H7 (cell line): Measurements from ENCODE around the gene RASA4. TPM values are rescaled to one million over a fixed set of nuclear protein-coding genes. Genes with fewer than 3 reads are reported as not detected.
"Not testable (repeated sequence)": the region's sequence is repeated elsewhere in the genome, so short reads cannot be mapped to it uniquely, and the experiment has no call there.

ENCODE experiments used
- DNase-seq: peaks from one replicate; pipeline ENCODE4 v3.0.0; 2012
- H3K27me3 ChIP-seq: 2 replicates; pipeline ENCODE4 v1.6.0; 2011; ENCODE audit warnings: mild to moderate bottlenecking, low read length; ENCODE audit not compliant: control insufficient read depth, insufficient read depth
- H3K36me3 ChIP-seq: replicated peaks from 2 replicates; pipeline ENCODE4 v1.5.1; 2011; ENCODE audit warnings: low read length; ENCODE audit not compliant: control insufficient read depth, insufficient read depth
- H3K4me3 ChIP-seq: 2 replicates; pipeline ENCODE4 v1.5.1; 2011; ENCODE audit warnings: low read depth, mild to moderate bottlenecking, control low read depth, low read length, moderate library complexity; ENCODE audit not compliant: insufficient read depth
- total RNA-seq: library from RNA; depleted of rRNA; stranded (reverse); fragments of >200 nt; shearing (Covaris generic); gene quantifications from 2 replicates; pipeline ENCODE4 v1.2.3, GENCODE V29; 2014; rRNA removed

Gene RASA4
- total RNA-seq, 1 experiment from 2014 or later, result 9.3 TPM

DNA sequence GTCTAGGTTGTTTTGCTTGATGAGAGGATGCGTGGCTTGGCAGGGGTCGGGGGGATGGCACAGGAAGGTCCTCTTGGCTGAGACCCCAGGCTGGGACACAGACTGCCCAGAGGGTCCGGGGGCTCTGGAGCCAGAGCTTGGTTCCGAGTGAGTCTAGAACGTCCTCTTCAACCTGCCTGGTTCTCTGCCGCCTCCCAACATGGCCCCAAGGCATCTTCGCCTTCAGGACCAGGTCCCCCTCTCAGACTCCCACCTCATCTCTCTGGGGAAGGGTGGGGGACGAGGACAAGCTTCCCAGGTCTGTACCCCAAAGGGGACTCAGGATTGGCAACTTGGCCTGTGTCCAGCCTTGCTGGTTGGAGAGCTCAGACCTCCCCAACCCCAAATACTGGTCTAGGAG lies 74.5 kb downstream of the RASA4 start:
- not testable (repeated sequence) for H3K4me3 ChIP-seq, H3K36me3 ChIP-seq, H3K27me3 ChIP-seq, DNase-seq

DNA sequence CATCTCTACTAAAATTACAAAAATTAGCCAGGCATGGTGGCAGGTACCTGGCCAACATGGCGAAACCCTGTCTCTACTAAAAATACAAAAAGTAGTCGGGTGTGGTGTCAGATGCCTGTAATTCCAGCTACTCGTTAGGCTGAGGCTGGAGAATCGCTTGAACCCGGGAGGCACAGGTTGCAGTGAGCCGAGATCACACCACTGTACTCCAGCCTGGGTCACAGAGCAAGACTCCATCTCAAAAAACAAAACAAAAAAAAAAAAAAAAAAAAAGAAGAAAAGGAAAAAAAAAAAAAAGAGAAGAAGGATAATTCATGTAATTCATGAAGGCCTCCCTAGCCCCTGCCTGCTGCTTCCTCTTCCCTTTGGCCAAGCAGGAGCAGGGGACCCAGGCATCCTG lies 76.0 kb downstream of the RASA4 start:
- not testable (repeated sequence) for H3K36me3 ChIP-seq, H3K4me3 ChIP-seq, H3K27me3 ChIP-seq, DNase-seq

DNA sequence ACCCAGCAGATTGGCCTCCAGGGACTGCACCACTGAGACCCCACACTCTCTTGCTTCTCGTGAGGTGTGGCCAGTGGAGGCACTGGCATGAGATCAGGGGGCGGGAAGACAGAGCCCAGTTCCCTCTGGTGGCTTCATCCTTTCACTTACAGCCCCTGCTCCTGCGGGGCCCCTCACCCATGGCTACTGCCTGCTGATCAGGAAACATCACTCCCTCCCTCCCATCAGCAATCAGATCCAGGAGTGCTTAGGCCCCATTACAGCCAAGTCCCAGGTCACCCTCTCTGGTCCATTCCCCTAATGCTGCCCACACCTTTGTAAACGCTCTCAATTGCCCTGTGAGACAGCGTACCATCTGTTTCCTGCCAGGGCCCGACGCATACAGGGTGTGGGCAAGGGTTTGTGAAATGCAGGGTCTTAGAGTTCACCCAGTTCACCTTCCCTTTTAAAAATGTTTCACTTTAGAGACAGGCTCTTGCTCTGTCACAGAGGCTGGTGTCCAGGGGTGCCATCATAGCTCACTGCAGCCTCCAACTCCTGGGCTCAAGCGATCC lies 81.4 kb downstream of the RASA4 start:
- H3K27me3 ChIP-seq, H3K36me3 ChIP-seq, DNase-seq, H3K4me3 ChIP-seq: not testable (repeated sequence)

DNA sequence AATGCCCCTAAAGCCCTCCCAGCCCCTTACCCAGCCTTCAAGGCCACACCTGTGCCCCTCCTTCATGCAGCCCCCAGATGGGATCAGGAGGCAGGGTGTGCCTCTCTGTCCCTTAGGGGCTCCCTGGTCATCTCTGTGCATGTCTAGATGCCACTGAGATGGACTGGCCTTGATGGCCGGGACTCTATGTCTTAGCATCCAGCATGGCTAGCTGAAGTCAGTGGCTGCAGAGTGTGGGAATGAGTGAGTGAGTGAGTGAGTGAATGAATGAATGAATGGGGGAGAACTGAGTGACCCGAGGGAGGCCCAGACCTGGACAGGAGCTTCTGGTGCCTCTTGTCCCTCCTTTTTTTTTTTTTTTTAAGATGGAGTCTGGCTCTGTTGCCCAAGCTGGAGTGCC lies 84.4 kb downstream of the RASA4 start:
- DNase-seq, H3K36me3 ChIP-seq, H3K4me3 ChIP-seq, H3K27me3 ChIP-seq: not testable (repeated sequence)

DNA sequence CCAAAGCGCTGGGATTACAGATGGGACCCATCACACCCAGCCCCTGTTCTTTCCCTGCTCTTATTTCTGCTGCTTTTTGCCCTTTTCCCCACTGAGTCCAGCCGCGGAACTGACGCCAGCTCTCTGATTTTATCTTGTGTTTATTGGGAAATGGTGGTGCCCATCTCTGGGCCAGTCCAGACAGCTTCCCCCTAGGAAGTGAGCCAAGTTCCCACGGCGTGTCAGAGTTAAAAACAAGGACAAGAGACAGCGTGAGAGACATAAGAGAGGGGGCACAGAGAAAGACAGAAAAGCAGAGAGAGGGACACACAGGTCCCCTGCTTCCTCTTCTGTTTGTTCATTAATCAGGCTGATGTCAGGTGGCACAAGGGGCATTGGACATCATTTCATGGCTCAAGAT lies 85.0 kb downstream of the RASA4 start:
- not testable (repeated sequence) for H3K4me3 ChIP-seq

DNA sequence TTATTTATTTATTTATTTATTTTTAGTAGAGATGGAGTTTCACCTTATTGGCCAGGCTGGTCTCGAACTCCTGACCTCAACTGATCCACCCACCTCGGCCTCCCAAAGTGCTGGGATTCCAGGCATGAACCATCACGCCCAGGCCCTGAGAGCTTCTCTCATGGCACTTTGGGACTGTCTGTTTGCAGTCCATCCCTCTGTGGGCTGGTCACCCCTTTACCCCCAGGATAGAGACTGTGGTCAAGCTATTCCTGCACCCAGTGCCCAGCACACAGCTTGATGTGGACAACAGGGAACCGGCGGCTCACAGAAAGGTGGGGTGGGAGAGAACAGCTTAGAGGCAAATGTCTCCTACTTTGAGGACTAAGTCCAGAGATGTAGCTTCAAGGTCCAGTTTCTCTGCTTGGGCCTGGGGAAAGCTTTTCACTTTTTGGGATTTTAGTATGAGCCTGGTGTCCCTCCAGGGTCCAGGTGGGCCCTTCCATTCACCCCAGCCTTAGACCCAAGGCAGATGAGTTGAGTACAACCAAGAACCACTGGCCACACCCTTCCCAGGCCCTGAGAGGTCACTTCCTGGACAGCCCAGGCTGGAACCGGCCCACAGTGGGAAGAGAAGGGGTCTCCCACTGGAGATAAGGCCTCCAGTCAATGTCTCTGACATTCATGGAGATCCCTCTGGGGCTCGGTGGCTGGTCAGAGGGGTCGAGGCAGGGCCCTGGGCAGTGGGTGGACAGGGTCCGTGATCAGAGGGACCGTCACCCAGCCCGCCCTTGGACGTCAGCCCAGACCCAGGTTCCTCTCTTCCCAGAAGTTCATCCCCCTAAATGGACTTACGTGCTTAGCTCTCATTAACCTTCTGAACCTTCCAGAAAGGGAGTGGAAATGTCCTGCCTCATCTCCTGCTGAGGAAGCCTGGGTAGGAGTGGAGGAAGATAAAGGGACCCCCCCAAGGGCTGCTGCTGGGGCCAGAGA lies 88.4 kb downstream of the RASA4 start:
- not testable (repeated sequence) for H3K36me3 ChIP-seq, H3K27me3 ChIP-seq, DNase-seq

More for the DNA sequence above, 85.0 kb downstream of the RASA4 start:
- H3K27me3 ChIP-seq, DNase-seq, H3K36me3 ChIP-seq: not testable (repeated sequence)

DNA sequence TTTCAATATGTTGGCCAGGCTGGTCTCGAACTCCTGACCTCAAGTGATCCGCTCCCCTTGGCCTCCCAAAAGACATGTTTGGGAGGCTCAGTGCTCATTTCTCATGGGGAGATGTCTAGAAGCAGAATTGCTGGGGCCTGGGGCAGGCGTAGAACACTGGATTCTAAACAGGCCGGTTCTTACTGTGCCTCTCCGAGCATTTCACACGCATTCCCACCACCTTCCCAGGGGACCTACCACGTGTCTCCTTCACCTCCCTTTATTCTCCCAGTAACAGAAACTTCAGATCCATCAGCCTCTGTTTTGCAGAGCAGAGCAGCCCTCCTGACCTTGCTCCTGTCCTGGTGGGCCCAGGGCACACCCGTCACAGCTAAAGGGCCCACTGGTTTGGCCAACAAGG lies 89.4 kb downstream of the RASA4 start:
- not testable (repeated sequence) for H3K27me3 ChIP-seq, H3K36me3 ChIP-seq, DNase-seq, H3K4me3 ChIP-seq

More for the DNA sequence above, 88.4 kb downstream of the RASA4 start:
- not testable (repeated sequence) for H3K4me3 ChIP-seq

DNA sequence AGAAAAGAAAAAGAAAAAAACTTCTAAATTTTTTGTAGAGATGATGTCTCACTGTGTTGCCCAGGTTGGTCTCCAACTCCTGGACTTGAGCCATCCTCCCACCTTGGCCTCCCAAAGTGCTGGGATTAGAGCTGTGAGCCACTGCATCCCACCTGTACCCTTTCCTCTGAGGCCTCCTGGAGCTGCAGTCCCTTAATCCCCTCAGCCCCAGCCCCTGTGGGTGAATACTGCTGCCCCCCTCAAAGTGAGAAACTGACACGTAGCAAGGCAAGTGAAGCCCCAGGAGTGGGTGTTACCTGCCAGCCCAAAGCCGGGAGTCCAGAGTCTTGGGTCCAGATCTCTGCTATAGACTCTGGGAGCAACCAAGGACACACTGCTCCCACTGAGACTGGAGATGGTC lies 91.8 kb downstream of the RASA4 start:
- H3K4me3 ChIP-seq, DNase-seq: not testable (repeated sequence)

More for the DNA sequence above, 91.8 kb downstream of the RASA4 start:
- H3K36me3 ChIP-seq, H3K27me3 ChIP-seq: not testable (repeated sequence)

Other genes starting within 250 kb of the RASA4 start
- gene PRKRIP1, start 220.4 kb downstream of the RASA4 start, total RNA-seq, result 20.5 and 24.4 TPM in 2 replicates
- gene ORAI2, start 183.2 kb downstream of the RASA4 start, total RNA-seq, result 13.3 and 17.3 TPM in 2 replicates
- 29.1 and 30.5 TPM in 2 replicates for gene ALKBH4, start 151.9 kb downstream of the RASA4 start, total RNA-seq
- 54.0 and 67.2 TPM in 2 replicates for gene LRWD1, start 151.8 kb downstream of the RASA4 start, total RNA-seq
- 40.9 and 42.2 TPM in 2 replicates for gene POLR2J, start 137.8 kb downstream of the RASA4 start, total RNA-seq
- 3.2 and 5.9 TPM in 2 replicates for gene RASA4B, start 99.0 kb downstream of the RASA4 start, total RNA-seq
- 4.0 and 13.2 TPM in 2 replicates for gene UPK3BL2, start 73.1 kb downstream of the RASA4 start, total RNA-seq
- not detected in 2 replicates for gene SPDYE2, start 65.5 kb downstream of the RASA4 start, total RNA-seq
- gene POLR2J3, start 44.2 kb downstream of the RASA4 start, total RNA-seq, result 12.7 and 13.8 TPM in 2 replicates
- gene UPK3BL1, start 26.0 kb upstream of the RASA4 start, total RNA-seq, result 21.6 and 28.3 TPM in 2 replicates
- gene SPDYE2B, start 33.6 kb upstream of the RASA4 start, total RNA-seq, result not detected in 2 replicates
- gene POLR2J2, start 54.9 kb upstream of the RASA4 start, total RNA-seq, result 0.83 and 1.7 TPM in 2 replicates
- gene FAM185A, start 132.2 kb upstream of the RASA4 start, total RNA-seq, result 3.5 and 5.1 TPM in 2 replicates